Mesendoderm (in vitro differentiated cells): ENCODE data around the gene PUSL1.

ENCODE experiments used
- DNase-seq: peaks from one replicate; pipeline ENCODE4 v3.0.0; 2013
- H2AK5ac ChIP-seq: 2 replicates; pipeline ENCODE4 v1.6.1; 2013; ENCODE audit warnings: low read length, inconsistent platforms
- H2BK120ac ChIP-seq: 2 replicates; pipeline ENCODE4 v1.6.1; 2013; ENCODE audit warnings: low read depth, mild to moderate bottlenecking, low read length, moderate library complexity, mixed read lengths
- H2BK15ac ChIP-seq: replicated peaks from 2 replicates; pipeline ENCODE4 v1.6.1; 2013; ENCODE audit warnings: low read depth, mild to moderate bottlenecking, moderate library complexity
- H2BK5ac ChIP-seq: 2 replicates; pipeline ENCODE4 v1.6.1; 2013; ENCODE audit warnings: low read length, inconsistent platforms
- H3K18ac ChIP-seq: 2 replicates; pipeline ENCODE4 v1.6.1; 2013; ENCODE audit warnings: mild to moderate bottlenecking, low read length, mixed read lengths
- H3K23ac ChIP-seq: one replicate; pipeline ENCODE4 v1.6.1; 2013; ENCODE audit warnings: low read length
- H3K27ac ChIP-seq: 2 replicates; pipeline ENCODE4 v1.5.1; 2013; ENCODE audit warnings: low read depth, mild to moderate bottlenecking, inconsistent platforms, low read length, moderate library complexity
- H3K27me3 ChIP-seq: 2 replicates; pipeline ENCODE4 v1.6.1; 2013; ENCODE audit warnings: low read length, control low read depth, mild to moderate bottlenecking, inconsistent platforms; ENCODE audit not compliant: insufficient read depth, poor library complexity
- H3K36me3 ChIP-seq: 2 replicates; pipeline ENCODE4 v1.6.1; 2013; ENCODE audit warnings: low read length, inconsistent platforms; ENCODE audit not compliant: control insufficient read depth, insufficient read depth
- H3K4ac ChIP-seq: one replicate; pipeline ENCODE4 v1.6.1; 2013; ENCODE audit warnings: low read depth, mild to moderate bottlenecking, low read length, moderate library complexity
- H3K4me1 ChIP-seq: 2 replicates; pipeline ENCODE4 v1.6.1; 2013; ENCODE audit warnings: low read depth, low read length, inconsistent platforms; ENCODE audit not compliant: control insufficient read depth
- H3K4me2 ChIP-seq: 2 replicates; pipeline ENCODE4 v1.6.1; 2013; ENCODE audit warnings: low read length
- H3K4me3 ChIP-seq: 2 replicates; pipeline ENCODE4 v1.5.1; 2013; ENCODE audit warnings: mild to moderate bottlenecking, low read length
- H3K56ac ChIP-seq: one replicate; pipeline ENCODE4 v1.6.1; 2013; ENCODE audit warnings: low read length
- H3K79me1 ChIP-seq: 2 replicates; pipeline ENCODE4 v1.6.1; 2013; ENCODE audit warnings: low read length, inconsistent platforms
- H3K79me2 ChIP-seq: 2 replicates; pipeline ENCODE4 v1.6.1; 2013; ENCODE audit warnings: mild to moderate bottlenecking, low read length; ENCODE audit not compliant: control insufficient read depth, insufficient read depth
- H3K9ac ChIP-seq: 2 replicates; pipeline ENCODE4 v1.6.1; 2013; ENCODE audit warnings: low read length, inconsistent platforms
- H4K5ac ChIP-seq: one replicate; pipeline ENCODE4 v1.6.1; 2013; ENCODE audit warnings: low read length
- H4K8ac ChIP-seq: one replicate; pipeline ENCODE4 v1.6.1; 2013; ENCODE audit warnings: low read depth, mild to moderate bottlenecking, control low read depth, low read length, moderate library complexity
- WGBS: extraction: QIAGEN DNeasy Blood & Tissue Kit; methylation state at CpG from one replicate; pipeline ENCODE4 v1.1.7; 2013; ENCODE audit warnings: low lambda C conversion rate, missing lambda C conversion rate; ENCODE audit not compliant: insufficient coverage; ENCODE audit errors: extremely low coverage; 5-methylcytosine and 5-hydroxymethylcytosine counted together

The PUSL1 gene

DNA sequence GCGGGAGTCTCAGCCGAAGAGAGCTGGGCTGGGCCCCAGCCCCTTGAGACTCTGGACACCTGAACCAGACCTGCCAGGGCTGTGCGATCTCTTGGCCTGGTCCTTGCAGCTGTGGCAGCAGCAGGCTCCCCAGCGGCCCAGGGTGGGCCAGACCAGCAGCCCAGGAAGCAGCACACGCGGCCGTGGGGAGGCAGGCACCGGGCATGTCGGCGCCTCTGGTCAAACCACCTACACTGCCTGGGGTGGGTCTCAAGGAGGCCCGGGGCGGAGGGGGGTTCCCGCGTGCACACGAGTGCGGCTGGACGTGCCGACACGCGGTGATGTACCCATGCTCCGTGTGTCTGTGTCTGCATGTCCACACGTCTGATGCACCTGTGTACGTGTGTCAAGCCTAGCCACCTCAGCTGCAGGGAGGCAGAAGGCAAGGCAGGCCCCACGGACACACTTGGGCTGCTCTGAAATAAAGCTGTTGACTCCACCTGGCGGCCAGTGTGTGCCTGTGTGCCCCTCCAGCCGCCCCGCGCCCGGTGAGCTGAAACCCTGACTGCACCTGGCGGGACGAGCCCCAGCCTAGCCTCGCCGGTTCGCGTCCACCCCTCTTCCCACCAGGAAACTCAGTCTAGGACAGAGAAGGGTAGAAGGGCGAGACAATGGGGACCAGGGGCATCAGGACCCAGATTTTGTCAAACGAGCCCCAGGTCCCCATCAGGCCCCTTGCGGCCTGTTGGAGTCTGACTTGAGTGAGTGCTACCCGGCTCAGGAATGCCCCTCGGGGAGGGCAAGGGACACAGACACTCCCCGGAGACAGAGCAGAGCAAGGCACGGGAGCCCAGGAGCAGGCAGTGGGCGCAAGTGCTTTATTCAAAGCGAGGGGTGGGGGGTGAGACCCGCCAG, 16.6 kb upstream of the PUSL1 start:
- Histone ChIP-seq H3K4me2 (no peak overlapping the region), H3K56ac (no peak overlapping the region), H3K18ac (no peak overlapping the region), H3K27ac (no peak overlapping the region), H2AK5ac (no peak overlapping the region), H3K36me3 (no peaks in the 10 kb centered on the region), H4K8ac (no peak overlapping the region), H2BK5ac (no peak overlapping the region), H3K4ac (no peak overlapping the region), H2BK120ac (no peak overlapping the region), H3K79me2 (no peaks in the 10 kb centered on the region), H3K23ac (no peak overlapping the region), H3K9ac (no peak overlapping the region), H3K4me1 (no peaks in the 10 kb centered on the region), H3K27me3 (no peaks in the 10 kb centered on the region), H3K4me3 (no peak overlapping the region), H4K5ac (no peak overlapping the region), H2BK15ac (no peak overlapping the region), H3K79me1 (no peaks in the 10 kb centered on the region)
- DNase-seq = peak; percentile 79
- no CpG with 5 or more reads among the region's 45 CpGs for WGBS

DNA sequence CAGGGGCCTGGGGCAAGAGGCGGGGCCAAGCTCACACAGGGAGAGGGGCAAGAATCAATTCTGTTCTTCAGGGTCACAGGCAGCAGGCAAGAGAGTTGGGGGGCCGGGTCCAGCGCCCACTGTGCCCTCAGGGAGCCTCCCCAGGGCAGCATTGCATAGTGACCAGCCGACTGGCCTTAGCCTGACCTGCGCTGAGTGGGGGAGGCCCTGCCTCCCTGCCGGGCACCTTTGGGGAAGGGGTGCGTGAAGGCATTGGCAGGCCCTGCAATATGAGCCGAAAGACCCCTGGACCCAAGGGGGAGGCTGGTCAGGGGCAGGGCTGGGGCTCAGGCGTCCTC, 16.0 kb upstream of the PUSL1 start:
- Histone ChIP-seq H2BK120ac (no peak overlapping the region), H3K79me1 (no peaks in the 10 kb centered on the region), H3K4ac (no peak overlapping the region), H2AK5ac (no peak overlapping the region), H4K5ac (no peak overlapping the region), H3K27me3 (no peaks in the 10 kb centered on the region), H3K4me2 (no peak overlapping the region), H4K8ac (no peak overlapping the region), H3K79me2 (no peaks in the 10 kb centered on the region), H3K56ac (no peak overlapping the region), H3K36me3 (no peaks in the 10 kb centered on the region), H2BK5ac (no peak overlapping the region), H3K9ac (no peak overlapping the region), H3K27ac (no peak overlapping the region), H3K4me3 (no peak overlapping the region), H3K18ac (no peak overlapping the region), H3K23ac (no peak overlapping the region), H3K4me1 (no peaks in the 10 kb centered on the region), H2BK15ac (no peak overlapping the region)
- WGBS = no CpG with 5 or more reads among the region's 9 CpGs
- DNase-seq = no peak

GRCh38 chr1:1292851-1293250, 15.5 kb upstream of the PUSL1 start:
- no peaks in the 10 kb centered on the region for H3K79me1 ChIP-seq
- H3K27ac ChIP-seq = no peak overlapping the region
- H2BK5ac ChIP-seq = no peak overlapping the region
- H2AK5ac ChIP-seq = no peak overlapping the region
- H3K18ac ChIP-seq = no peak overlapping the region
- no peaks in the 10 kb centered on the region for H3K4me1 ChIP-seq
- WGBS = no CpG with 5 or more reads among the region's 18 CpGs
- no peaks in the 10 kb centered on the region for H3K36me3 ChIP-seq
- H4K8ac ChIP-seq = no peak overlapping the region
- no peaks in the 10 kb centered on the region for H3K79me2 ChIP-seq
- H3K27me3 ChIP-seq = no peaks in the 10 kb centered on the region
- no peak overlapping the region for H3K56ac ChIP-seq
- DNase-seq = no peak
- no peak overlapping the region for H3K4ac ChIP-seq
- no peak overlapping the region for H3K9ac ChIP-seq
- no peak overlapping the region for H2BK120ac ChIP-seq
- H3K4me2 ChIP-seq = no peak overlapping the region
- H4K5ac ChIP-seq = no peak overlapping the region
- no peak overlapping the region for H3K4me3 ChIP-seq
- H3K23ac ChIP-seq = no peak overlapping the region
- no peak overlapping the region for H2BK15ac ChIP-seq

DNA sequence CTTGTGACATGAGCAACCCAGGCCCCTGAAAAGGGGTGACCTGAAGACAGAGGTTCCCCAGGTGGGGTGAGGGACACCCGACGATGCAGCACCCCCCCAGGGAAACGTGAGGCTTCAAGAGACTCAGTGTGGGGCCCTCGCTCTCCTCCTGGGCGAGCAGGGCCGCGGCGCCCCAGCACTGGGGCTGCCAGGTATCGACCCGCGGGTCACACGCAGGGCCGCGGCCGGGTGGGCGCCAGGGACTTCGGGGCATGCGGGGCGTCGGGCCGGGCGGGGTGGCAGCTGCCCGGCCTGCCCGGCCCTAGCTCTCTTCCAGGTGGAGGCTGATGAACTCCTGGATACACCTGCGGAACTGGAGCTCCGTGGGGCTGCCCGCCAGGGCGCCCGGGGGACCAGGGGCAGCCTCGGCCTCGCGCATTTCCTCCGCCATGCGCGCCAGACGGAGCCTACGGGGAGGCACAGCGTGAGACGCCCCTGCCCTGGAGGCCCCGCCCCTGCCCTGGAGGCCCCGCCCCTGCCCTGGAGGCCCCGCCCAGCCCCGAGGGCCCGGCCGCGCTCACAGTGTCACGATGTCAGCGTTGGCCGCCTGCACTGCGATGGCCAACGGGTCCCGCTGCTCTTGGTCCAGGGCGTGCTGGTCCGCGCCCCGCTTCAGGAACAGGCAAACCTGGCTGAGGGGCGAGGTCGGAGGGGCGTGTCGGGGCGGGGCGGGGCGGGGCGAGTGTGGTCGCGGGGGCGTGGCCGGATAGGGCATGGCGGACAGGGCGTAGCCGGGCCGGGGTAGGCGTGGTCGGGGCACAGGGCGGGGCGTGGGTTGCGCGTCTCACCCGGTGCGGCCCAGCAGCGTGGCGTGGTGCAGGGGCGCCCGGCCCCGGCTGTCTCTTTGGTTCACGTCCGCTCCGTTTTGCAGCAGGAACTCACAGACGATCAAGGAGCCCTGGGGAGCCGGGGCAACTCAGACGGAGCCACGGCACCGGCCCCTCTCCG, 14.8 kb upstream of the PUSL1 start:
- Histone ChIP-seq H2BK15ac (no peak overlapping the region), H3K56ac (no peak overlapping the region), H3K4me2 (no peak overlapping the region), H4K5ac (no peak overlapping the region), H3K18ac (no peak overlapping the region), H3K79me1 (no peaks in the 10 kb centered on the region), H3K4ac (no peak overlapping the region), H2BK5ac (no peak overlapping the region), H3K36me3 (no peaks in the 10 kb centered on the region), H3K79me2 (no peaks in the 10 kb centered on the region), H3K27me3 (no peaks in the 10 kb centered on the region), H3K4me1 (no peaks in the 10 kb centered on the region), H2BK120ac (no peak overlapping the region), H2AK5ac (no peak overlapping the region), H4K8ac (no peak overlapping the region), H3K4me3 (no peak overlapping the region), H3K27ac (no peak overlapping the region), H3K23ac (no peak overlapping the region), H3K9ac (no peak overlapping the region)
- DNase-seq = peak; percentile 71
- WGBS = no CpG with 5 or more reads among the region's 94 CpGs

GRCh38 chr1:1294250-1294890, 14.0 kb upstream of the PUSL1 start:
- Histone ChIP-seq H3K4ac (no peak overlapping the region), H3K36me3 (no peaks in the 10 kb centered on the region), H3K79me1 (no peaks in the 10 kb centered on the region), H2AK5ac (no peak overlapping the region), H3K4me2 (no peak overlapping the region), H4K8ac (no peak overlapping the region), H2BK5ac (no peak overlapping the region), H4K5ac (no peak overlapping the region), H3K9ac (no peak overlapping the region), H3K4me3 (no peak overlapping the region), H3K79me2 (no peaks in the 10 kb centered on the region), H3K56ac (no peak overlapping the region), H3K27me3 (no peaks in the 10 kb centered on the region), H2BK15ac (no peak overlapping the region), H3K23ac (no peak overlapping the region), H3K27ac (no peak overlapping the region), H2BK120ac (no peak overlapping the region), H3K4me1 (no peaks in the 10 kb centered on the region), H3K18ac (no peak overlapping the region)
- DNase-seq = no peak
- no CpG with 5 or more reads among the region's 58 CpGs for WGBS
